GM12875 (cell line): ENCODE data around the gene TNS1.

Source experiments
- H3K4me3 ChIP-seq: one replicate; pipeline ENCODE4 v1.5.1; 2011; ENCODE audit warnings: low read depth, low read length, control low read depth
- TF ChIP-seq, protein P1 (sequence below): IDR thresholded peaks from 2 replicates; pipeline ENCODE4 v1.5.1; 2011; ENCODE audit warnings: low read depth, mild to moderate bottlenecking, control low read depth, inconsistent platforms, low read length, moderate library complexity, borderline replicate concordance; ENCODE audit not compliant: insufficient read depth

Gene TNS1

GRCh38 chr2:217851191-217852020, 151.4 kb downstream of the TNS1 start:
- no peak overlapping the region for H3K4me3 ChIP-seq
- TF ChIP-seq, protein P1, sequence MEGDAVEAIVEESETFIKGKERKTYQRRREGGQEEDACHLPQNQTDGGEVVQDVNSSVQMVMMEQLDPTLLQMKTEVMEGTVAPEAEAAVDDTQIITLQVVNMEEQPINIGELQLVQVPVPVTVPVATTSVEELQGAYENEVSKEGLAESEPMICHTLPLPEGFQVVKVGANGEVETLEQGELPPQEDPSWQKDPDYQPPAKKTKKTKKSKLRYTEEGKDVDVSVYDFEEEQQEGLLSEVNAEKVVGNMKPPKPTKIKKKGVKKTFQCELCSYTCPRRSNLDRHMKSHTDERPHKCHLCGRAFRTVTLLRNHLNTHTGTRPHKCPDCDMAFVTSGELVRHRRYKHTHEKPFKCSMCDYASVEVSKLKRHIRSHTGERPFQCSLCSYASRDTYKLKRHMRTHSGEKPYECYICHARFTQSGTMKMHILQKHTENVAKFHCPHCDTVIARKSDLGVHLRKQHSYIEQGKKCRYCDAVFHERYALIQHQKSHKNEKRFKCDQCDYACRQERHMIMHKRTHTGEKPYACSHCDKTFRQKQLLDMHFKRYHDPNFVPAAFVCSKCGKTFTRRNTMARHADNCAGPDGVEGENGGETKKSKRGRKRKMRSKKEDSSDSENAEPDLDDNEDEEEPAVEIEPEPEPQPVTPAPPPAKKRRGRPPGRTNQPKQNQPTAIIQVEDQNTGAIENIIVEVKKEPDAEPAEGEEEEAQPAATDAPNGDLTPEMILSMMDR, result no peak

DNA sequence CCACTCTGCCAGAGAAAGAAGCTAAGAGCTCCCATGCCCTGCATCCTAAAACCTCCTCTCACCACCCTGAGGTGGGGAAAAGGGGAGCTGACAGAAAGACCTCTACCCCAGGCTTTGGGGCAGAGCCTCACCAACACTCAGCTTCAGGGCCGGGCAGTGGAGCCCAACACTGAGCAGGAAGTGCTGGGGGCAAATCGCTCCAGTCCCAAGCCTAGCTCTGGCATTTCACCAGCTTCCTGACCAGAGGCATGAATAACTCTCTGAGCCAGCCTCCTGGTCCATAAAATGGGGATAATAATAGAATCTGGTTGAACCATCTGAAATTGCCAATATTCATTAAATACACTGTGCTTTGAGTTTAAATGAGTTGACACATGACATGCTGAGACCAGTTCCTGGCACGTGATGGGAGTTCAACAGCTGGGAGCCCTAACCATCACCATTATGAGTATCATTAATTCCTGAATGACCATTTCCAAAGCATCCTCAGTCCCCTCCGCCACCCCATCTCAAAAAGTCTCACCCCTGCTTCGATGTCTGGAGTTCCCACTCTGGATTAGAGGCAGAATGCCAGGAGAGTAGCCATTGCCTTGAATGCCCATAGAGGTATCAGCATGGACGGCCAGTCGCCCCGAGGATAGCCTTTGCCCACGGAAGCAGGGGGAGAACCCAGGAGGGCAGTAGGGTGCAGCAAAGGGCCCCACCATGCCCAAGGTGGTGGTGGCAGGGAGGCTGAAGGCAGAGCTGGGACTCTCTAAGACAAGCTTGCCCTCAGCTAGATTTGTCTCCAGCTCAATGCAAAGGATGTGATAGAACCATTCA, 153.4 kb downstream of the TNS1 start:
- H3K4me3 ChIP-seq, result no peak overlapping the region
- TF ChIP-seq, protein P1, result no peak

DNA sequence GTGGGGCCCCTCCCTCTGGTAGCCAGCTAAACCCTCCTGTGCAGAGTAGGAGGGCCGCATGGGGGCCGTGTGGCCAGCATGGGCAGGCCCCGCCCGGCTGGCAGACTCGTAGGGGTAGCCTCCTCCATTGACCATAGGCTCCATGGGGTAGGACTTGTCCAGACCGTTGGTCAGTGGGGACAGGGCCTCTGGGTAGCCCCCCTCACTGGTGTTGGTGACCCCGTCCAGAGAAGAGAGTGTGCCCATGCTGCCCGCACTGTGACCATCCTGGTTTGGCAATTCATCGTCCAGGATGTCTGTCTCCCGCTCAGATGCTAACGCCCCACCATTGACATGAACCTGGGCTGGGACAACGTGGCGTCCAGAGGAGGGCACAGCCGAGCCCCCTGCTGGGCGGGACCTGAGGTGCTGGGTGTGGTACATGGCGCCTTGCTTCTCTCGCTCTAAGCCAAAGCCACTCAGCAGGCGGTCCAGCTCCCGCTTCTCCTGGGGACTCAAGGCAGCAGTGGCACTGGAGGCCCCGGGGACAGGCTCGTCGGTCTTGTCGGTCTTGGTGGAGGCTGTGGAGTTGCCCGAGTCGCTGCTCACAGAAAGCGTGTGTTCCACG, 154.3 kb downstream of the TNS1 start:
- TF ChIP-seq, protein P1, result no peak

GRCh38 chr2:217847552-217848350, 155.0 kb downstream of the TNS1 start:
- no peak overlapping the region for H3K4me3 ChIP-seq
- TF ChIP-seq, protein P1, result no peak

More for the DNA sequence above, 154.3 kb downstream of the TNS1 start:
- no peak overlapping the region for H3K4me3 ChIP-seq

GRCh38 chr2:217847115-217847514, 155.7 kb downstream of the TNS1 start:
- no peak overlapping the region for H3K4me3 ChIP-seq

GRCh38 chr2:217846321-217846743, 156.5 kb downstream of the TNS1 start:
- H3K4me3 ChIP-seq, result no peak overlapping the region
- TF ChIP-seq, protein P1, result no peak

More at GRCh38 chr2:217847115-217847514, 155.7 kb downstream of the TNS1 start:
- TF ChIP-seq, protein P1, result no peak
